NB4 (cell line): Measurements from ENCODE around the gene TRMT11.

Experiments
- CTCF ChIP-seq: IDR thresholded peaks from one replicate; pipeline ENCODE4 v1.5.1; 2012; ENCODE audit warnings: low read depth, low read length
- MYC ChIP-seq: IDR thresholded peaks from 2 replicates; pipeline ENCODE4 v1.6.1; 2011; ENCODE audit warnings: low read depth, low read length

DNA sequence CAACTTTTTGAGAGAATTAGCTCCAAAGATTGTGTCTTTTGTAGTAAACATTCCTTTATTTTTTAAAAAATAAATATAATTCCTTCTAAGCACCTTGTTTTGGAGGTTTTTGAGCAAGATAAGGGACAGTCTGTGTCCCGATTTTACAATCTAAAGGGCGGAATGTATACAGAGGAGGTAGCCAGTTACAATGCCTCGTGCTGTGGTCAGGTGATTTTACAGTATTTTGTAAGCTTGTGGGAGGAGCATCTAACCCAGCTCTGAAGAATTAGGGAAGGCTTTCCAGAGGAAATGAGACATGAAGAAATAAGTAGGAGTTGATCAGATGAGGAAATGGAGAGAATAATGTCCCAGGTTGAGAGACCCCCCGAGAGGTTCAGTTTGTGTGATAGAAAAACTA is 28.5 kb upstream of the TRMT11 start:
- TF ChIP-seq CTCF (no peak), MYC (peak; percentile 74)
